GM18511 (cell line): ENCODE measurements around the gene CES2.
"Not testable (repeated sequence)": the region's sequence is repeated elsewhere in the genome, so short reads cannot be mapped to it uniquely, and the experiment has no call there.

Experiments used
- ATAC-seq: cut with Tn5 transposase; IDR thresholded peaks from one replicate; pipeline ENCODE4 v1.9.1; 2021; ENCODE audit warnings: mild to moderate bottlenecking, moderate library complexity; ENCODE audit not compliant: unreplicated experiment

The CES2 gene

DNA sequence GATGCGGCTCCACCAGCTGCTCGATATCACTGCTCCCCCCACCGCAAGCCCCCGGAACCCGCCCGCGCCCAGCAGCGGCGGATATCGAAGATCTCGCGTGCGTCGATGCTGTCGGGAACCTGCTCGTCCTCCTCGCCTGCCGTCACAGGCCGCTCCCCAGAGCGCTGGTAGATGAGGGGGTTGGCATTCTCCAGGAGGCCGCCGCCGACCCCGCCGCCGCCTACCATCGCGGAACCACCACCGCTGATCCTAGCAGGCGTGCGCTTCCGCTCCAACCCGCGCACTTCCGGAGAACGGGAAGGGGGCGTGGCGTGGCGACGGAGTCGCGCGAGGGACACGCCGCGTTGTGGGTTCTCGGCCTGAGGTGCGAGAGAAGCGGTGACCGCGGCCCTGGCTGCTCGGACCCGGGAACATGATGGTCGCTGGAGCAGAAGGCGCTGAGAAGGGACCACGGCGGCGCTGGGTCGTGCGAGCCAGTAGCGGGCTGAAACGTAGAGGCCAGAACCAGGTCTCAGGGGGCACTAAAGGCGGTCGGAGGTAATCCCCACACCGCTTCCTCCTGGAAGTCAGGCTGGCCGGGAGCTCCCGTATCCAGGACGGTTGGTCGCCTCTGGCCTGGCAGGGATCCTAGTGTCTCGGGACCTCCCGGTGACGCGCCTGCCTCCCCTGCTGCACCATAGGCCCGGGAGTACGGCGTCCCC is 1.0 kb upstream of the CES2 start, which contains the start of gene CIAO2B:
Gene CIAO2B (minus strand): TSS at position 265 of the 701 bp plus-strand sequence. CDS start 38 bp downstream, at position 227.
- ATAC-seq, result peak; percentile 77

DNA sequence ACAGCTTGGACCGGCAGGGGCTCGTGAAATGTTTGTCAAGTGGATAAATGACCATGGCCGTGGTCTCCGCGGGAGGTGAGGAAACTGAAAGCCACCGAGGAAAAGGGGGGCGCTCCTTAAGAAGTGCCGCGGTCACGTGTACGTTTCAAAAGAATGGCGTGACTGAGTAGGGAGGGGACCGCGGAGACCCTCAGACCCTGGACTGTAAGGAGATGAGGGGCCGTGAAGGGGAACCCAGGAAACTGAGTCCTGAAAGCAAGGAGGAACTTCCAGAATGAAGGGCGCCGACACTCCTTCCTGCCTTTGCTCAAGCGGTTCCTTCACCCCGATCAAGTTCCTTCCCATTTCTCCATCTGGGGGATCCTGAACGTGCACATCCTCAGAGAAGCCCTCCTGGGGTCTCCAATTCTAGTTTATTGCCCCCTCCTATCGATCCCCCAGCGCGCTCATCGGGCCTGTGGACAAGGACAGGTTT is 440 bp upstream of the CES2 start:
- not testable (repeated sequence) for ATAC-seq

DNA sequence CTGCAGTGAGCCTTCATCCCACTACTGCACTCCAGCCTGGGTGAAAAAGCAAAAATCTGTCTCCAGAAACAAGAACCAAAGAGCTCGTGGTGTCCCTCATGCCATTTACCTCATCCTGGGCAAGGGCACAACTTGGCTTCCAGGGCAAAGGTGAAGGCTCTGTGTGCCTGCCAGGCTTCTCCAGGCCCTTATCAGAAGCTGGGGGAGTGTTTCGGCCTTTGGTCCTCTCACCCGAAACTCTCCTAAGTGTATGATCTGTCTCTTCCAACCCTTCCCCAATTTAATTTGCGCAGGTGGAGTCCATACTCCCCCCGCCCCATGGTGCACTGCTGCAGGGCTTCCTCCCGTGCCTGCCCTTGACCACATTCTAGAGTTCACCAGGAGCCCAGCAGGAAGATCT is 1.1 kb downstream of the CES2 start:
- no peak for ATAC-seq

DNA sequence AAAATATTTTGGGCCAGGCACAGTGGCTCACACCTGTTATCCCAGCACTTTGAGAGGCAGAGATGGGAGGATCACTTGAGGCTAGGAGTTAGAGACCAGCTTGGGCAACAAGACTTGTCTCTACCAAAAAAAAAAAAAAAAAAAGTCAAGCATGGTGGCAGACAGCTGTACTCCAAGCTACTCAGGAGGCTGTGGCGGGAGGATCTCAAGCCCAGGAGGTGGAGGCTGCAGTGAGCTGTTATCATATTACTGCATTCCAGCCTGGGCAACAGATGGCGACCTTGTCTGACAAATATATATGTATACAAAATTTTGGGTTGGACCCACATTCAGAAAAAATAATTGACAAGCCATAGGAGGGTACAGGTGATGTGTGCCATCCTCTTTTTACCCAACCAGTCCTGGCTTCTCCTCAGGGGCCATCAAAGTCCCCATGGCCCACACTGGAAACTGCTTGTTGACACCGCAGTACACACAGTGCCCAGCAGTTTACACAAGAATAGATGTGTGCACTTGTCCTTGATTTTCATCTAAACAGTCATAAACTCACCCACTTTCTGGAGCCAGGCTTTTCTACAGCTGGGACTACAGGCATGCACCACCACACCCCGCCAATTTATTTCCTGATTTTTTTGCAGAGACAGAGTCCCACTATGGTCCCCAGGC is 1.7 kb downstream of the CES2 start:
- ATAC-seq, result no peak

DNA sequence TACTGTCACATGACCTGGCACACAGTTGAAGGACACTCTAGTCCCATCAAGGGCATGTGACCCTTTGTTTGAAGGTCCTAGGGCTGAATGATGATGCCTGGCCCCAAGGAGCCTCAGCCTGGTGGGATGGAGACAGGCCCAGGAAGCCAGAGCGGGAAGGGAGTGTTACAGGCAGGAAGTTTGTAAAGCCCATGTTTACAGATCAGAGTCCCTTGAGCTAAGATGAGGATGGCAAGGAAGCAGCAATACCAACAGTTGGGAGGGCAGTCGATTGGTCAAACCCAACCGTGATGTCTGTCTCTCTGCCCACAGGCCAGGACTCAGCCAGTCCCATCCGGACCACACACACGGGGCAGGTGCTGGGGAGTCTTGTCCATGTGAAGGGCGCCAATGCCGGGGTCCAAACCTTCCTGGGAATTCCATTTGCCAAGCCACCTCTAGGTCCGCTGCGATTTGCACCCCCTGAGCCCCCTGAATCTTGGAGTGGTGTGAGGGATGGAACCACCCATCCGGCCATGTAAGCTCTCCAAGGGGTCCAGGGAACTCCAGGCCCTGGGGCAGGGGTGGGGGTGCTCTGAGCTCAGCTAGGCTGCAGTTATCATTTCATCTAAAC is 2.5 kb downstream of the CES2 start:
- ATAC-seq, result no peak

DNA sequence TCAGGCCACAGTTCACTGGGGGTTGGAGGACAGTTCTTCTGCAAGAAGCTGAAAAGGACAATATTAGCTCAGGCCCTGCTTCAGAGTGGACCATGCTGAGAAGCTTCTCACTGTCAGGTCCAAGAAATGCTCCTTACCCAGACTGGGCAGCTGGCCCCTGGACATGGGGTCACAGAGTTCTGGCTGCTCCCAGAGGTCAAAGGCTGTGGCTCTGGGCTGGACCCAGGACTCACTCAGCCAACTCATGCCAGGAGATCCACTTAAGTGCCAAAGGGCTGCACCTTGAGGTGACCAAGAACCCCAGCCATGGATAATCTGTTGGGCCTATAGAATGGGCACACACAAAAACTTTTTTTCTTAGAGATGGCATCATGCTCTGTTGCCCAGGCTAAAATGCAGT is 4.0 kb downstream of the CES2 start:
- ATAC-seq, result no peak

DNA sequence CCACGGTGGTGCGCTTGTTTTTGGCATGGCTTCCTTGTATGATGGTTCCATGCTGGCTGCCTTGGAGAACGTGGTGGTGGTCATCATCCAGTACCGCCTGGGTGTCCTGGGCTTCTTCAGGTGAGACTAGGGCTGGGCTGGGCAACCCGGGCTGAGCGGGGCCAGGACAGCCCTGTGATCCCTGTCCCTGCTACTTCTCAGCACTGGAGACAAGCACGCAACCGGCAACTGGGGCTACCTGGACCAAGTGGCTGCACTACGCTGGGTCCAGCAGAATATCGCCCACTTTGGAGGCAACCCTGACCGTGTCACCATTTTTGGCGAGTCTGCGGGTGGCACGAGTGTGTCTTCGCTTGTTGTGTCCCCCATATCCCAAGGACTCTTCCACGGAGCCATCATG is 4.9 kb downstream of the CES2 start:
- no peak for ATAC-seq

DNA sequence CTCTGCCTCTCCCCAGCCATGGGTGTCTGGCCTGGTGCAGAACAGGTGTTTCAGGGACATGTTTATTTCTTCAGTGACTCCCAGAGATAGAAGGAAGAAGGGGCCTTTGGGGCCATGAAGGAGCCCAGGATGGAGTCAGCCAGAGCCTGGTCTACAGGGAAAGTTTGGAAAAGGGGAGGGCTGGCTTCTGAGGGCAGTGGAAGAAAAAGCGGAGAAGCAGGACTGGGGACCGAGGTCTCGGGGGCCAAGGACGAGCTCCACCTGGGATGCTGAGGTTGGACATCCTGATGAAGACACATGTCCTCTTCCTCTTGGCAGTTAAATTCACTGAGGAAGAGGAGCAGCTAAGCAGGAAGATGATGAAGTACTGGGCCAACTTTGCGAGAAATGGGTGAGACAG is 7.7 kb downstream of the CES2 start:
- no peak for ATAC-seq

DNA sequence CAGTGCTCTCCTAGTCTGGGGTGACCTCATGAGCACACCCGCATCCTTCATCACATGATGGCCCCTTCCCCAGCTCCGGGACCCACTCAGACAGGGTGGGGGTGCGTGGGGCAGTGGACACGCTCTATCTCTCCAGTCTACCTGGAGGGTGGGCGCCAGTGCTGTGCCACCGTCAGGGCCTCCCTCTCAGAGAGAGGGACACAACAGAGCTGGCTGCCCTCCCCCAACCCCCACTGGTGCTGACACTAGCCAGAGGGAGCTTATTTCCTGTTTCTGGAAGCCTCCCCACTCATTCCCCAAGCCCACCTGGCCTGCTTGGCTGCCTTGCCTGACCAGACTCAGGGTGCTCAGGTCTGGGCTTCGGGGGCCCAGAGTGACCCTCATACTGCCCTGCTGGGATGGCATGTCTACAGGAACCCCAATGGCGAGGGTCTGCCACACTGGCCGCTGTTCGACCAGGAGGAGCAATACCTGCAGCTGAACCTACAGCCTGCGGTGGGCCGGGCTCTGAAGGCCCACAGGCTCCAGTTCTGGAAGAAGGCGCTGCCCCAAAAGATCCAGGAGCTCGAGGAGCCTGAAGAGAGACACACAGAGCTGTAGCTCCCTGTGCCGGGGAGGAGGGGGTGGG is 8.2 kb downstream of the CES2 start:
- no peak for ATAC-seq

DNA sequence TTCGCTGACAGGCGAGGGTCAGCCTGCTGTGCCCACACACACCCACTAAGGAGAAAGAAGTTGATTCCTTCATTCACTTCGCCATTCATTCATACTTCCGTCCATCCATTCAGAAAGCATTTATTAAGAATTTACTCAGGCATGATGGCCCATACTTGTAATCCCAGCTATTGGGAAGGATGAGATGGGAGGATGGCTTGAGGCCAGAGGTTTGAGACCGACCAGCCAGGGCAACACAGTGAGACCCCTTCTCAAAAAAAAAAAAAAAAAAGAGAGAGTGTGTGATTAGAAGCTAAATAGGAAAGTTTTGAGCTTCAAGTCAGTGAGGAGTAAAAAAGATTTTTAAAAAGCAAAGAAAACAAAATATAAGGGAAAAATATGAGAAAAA is 8.7 kb downstream of the CES2 start:
- no peak for ATAC-seq

DNA sequence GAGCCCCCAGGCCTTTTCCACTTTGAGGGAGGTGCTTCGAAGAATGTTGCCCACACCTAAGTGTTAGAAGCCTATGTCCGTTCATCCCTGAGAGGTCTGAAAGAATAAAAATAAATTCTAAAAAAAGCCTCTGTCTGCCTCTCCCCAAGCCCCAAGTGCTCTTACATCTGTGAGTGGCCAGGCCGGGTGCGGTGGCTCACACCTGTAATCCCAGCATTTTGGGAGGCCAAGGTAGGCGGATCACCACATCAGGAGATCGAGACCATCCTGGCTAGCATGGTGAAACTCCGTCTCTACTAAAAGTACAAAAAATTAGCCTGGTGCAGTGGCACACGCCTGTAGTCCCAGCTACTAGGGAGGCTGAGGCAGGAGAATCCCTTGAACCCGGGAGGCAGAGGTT is 9.7 kb downstream of the CES2 start:
- not testable (repeated sequence) for ATAC-seq

DNA sequence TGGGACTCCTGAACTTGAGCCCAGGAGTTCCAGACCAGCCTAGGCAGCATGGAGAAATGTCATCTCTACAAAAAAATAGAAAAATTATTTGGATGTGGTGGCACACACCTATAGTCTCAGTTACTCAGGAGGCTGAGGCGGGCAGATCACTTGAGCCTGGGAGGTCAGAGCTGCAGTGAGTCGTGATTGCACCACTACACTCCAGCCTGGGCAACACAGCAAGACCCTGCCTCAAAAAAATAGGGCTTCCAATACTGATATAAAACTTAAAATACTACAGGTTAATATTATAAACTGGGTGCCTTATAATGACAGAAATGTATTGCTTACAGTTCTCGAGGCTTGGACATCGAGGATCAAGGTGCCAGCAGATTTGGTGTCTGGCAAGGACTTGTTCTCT is 10.6 kb downstream of the CES2 start:
- no peak for ATAC-seq

DNA sequence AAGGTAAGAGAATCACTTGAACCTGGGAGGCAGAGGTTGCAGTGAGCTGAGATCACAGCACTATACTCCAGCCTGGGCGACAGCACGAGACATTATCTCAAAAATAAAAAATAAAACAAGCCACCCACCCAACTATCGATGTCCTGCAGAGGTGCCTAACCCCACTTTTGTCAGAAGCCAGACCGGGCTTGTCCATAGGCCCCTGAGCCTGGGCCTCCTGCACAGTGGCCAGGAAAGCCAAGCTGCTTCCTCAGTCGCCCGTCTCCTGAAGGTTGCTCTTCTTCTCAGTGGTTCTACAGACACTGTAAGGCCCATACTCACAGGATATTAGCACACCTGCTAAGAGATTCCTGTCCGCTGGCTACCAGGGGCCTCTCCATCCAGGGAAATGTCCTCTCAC is 11.2 kb downstream of the CES2 start:
- no peak for ATAC-seq

DNA sequence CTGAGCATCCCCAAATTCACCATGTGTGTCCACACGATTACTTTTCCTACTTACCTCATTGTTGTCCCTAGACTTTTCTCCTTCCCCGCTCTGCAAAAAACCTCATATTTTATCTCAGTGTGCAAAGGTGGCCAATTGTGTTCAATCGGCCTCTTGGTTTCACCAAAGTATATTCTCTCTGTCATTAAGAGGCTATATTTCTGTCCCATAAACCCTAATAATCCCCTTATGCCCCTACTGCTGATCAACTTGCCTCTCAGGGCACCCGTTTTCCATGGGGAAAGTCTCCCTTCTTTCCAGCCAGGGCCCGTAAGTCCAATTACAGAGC is 11.6 kb downstream of the CES2 start:
- ATAC-seq, result no peak

DNA sequence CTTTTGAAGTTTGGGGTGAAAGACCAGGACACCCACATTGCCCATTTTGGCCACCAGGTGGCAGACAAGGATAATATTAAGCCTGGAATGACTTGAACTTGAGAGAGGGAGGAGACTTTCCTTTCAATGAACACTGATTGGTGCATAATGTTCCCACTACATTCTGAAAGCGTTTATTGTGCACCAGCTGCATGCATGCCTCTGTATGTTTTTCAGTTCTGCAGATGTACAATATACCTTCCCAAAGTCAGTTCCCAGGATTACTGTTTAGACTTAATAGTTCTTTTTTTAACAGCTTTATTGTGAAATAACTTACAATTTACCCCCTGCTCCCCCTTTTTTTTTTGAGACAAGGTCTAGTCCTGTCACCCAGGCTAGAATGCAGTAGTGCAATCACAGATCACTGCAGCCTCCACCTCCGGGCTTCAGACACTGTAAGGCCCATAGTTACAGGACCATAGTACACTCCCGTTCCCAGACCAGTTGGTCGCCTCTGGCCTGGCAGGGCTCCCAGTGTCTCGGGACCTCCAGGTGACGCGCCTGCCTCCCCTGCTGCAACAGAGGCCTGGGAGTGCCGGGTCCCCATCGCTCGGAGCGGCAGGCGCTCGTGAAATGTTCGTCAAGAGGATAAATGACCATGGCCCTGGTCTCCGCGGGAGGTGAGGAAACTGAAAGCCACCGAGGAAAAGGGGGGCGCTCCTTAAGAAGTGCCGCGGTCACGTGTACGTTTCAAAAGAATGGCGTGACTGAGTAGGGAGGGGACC is 12.2 kb downstream of the CES2 start:
- peak; percentile 72 for ATAC-seq

DNA sequence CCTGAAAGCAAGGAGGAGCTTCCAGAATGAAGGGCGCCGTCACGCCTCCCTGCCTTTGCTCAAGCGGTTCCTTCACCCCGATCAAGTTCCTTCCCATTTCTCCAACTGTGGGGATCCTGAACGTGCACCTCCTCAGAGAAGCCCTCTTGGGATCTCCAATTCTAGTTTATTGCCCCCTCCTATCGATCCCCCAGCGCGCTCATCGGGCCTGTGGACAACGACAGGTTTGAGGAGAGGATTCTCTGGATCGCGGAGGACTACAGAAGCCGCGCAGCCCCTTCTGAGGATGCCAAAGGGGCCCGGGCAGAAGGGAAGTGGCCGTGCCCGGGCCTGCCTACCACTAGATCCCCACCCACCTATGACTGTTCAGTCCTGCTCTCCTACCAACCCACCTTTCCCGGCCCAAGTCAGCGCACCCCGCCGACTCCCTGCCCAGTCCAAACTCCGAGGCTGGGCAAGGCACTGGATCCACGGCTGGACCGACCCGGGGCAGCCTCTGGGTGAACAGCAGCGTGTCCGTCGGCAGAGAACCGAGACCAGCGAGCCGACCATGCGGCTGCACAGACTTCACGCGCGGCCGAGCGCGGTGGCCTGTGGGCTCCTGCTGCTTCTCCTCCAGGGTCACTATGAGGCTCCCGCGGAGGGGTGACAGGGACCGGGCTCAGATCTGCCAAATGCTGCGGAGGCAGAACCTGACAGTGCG is 13.0 kb downstream of the CES2 start:
- ATAC-seq, result peak; percentile 22

DNA sequence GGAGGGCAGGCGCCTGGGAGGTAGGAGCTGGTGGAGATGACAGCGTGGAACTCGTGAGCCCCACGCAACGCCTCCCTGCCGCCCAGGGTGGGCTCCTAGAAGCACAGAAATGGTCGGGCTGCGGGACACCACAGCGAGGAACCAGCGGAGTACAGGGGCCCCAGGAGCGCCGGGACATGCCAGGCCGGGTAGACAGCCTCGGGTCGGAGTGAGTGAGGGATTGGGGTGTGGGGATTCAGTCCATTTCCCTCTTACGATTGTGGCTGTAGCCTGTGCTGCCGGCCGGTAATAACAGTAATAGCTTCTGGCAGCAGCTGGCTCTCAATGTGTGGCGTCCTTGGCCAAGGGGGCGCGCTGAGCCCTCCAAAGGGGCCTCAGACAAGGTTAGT is 13.5 kb downstream of the CES2 start:
- no peak for ATAC-seq

DNA sequence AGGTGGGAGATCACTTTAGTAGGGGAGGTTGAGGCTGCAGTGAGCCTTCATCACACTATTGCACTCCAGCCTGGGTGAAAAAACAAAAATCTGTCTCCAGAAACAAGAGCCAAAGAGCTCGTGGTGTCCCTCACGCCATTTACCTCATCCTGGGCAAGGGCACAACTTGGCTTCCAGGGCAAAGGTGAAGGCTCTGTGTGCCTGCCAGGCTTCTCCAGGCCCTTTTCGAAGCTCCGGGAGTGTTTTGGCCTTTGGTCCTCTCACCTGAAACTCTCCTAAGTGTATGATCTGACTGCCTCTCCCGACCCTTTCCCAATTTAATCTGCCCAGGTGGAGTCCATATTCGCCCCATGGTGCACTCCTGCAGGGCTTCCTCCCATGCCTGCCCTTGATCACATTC is 14.2 kb downstream of the CES2 start:
- ATAC-seq, result no peak

DNA sequence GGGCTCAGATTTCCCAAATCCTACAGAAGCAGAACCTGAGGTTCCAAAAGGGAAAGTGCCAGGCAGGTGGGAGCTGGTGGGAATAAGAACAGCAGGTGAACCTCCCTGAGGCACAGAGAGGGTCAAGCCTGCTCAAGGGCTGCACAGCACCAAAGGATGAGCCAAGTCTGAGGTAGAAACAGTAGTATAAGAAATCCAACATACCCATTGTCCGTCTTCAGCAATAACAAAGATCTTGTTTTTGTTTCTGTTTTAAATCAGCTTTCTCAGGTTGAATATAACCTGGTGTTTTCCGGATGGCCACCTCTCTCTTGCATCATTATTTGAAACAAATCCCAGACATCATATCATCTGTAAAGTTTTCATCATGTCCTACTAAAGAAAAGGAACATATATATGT is 15.1 kb downstream of the CES2 start:
- ATAC-seq, result no peak

DNA sequence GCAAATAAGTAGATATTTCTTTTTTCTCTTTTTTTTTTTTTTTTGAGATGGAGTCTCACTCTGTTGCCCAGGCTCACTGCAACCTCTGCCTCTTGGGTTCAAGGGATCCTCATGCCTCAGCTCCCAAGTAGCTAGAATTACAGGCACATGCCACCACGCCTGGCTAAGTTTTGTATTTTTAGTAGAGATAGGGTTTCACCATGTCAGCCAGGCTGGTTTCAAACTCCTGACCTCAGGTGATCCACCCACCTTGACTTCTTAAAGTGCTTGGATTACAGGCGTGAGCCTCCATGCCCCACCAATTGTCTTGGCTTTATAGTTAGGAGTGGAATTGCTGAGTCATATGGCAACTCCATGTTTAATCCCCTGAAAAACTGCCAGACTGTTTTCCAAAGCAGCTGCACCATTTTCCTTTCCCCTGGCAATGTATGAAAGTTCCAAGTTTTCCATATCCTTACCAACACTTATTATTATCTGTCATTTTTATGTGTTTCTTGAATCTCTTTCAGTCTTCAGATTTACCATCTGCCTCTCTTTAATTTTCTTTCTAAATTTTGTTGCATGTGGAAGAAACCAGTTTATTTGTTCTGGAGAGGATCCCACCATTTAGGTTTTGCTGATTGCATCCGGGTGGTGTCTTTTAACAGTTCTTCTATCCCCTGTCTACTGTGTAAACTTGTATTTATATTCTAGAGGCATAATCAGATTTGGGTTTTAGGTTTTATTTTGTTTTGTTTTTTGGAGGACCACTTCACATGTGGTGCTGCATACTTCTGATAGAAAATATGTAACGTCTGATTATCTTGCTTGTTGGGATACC is 15.9 kb downstream of the CES2 start:
- ATAC-seq, result no peak
